GM12865 (cell line): ENCODE data around the gene PIAS3.

ENCODE experiments used
- DNase-seq: peaks from one replicate; pipeline ENCODE4 v3.0.0; 2010; ENCODE audit warnings: low read depth
- H3K4me3 ChIP-seq: 2 replicates; pipeline ENCODE4 v1.5.1; 2011; ENCODE audit warnings: mild to moderate bottlenecking, low read depth, low read length, control low read depth
- TF ChIP-seq, protein P1 (sequence below): IDR thresholded peaks from 2 replicates; pipeline ENCODE4 v1.5.1; 2011; ENCODE audit warnings: low read length, control low read depth, low read depth, inconsistent platforms; ENCODE audit not compliant: insufficient read depth; ENCODE audit errors: missing control alignments

PIAS3 gene

DNA sequence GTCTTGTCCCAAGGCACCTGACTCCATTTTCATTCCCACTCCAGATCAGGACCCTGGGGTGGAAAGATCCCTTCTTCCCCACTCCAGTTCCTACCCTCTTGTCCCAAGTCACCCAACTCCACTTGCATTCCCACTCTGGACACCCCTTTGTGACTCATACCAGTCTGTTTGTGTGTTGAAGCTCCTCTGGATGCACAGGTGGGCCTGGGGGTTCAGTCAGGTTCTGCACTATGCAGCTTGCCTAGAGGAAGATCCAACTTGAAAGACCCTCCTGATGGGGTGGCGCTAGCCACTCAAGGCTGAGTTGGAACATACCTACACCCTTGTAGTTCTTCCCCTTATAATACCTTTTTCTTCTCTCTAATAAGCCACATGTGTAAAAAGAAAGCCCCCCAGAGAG, 36.6 kb upstream of the PIAS3 start:
- DNase-seq = no peak
- TF ChIP-seq, protein P1, sequence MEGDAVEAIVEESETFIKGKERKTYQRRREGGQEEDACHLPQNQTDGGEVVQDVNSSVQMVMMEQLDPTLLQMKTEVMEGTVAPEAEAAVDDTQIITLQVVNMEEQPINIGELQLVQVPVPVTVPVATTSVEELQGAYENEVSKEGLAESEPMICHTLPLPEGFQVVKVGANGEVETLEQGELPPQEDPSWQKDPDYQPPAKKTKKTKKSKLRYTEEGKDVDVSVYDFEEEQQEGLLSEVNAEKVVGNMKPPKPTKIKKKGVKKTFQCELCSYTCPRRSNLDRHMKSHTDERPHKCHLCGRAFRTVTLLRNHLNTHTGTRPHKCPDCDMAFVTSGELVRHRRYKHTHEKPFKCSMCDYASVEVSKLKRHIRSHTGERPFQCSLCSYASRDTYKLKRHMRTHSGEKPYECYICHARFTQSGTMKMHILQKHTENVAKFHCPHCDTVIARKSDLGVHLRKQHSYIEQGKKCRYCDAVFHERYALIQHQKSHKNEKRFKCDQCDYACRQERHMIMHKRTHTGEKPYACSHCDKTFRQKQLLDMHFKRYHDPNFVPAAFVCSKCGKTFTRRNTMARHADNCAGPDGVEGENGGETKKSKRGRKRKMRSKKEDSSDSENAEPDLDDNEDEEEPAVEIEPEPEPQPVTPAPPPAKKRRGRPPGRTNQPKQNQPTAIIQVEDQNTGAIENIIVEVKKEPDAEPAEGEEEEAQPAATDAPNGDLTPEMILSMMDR = no peak
- no peak overlapping the region for H3K4me3 ChIP-seq

DNA sequence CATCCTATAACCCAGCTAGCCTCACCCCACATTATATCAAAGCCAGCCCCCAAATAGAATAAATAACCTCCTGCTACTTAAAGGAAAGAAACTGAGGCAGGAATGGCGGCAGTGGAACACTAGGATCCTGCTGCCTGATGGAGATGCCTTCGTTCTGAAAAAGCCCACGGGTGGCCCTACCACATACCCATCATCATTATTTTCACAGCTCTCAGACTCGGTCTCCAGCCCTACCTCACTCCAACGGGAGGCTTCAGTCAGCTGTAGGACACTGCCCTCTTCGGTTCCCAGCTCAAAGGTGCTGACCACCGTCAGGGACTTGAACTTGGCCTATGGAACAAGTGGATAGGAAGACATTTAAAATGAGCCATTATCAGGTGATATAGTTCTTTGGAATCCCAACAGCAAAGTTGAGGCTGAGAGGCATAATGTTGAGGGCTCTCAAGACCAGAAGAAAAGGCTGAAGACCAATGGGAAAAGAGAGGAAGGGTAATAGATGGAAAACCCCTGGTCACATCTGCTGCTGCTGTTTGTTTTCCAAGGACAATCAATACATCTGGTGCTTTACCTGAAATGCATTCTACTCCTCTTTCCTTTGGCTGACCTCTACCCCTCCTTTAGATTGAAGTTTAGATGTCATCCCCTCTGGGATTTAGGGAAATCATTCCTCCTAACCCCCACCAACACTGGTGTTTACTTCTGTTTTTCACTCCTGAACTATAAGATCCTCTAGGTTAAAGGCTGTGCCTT, 34.6 kb upstream of the PIAS3 start:
- no peak overlapping the region for H3K4me3 ChIP-seq
- TF ChIP-seq, protein P1 = no peak
- no peak for DNase-seq

DNA sequence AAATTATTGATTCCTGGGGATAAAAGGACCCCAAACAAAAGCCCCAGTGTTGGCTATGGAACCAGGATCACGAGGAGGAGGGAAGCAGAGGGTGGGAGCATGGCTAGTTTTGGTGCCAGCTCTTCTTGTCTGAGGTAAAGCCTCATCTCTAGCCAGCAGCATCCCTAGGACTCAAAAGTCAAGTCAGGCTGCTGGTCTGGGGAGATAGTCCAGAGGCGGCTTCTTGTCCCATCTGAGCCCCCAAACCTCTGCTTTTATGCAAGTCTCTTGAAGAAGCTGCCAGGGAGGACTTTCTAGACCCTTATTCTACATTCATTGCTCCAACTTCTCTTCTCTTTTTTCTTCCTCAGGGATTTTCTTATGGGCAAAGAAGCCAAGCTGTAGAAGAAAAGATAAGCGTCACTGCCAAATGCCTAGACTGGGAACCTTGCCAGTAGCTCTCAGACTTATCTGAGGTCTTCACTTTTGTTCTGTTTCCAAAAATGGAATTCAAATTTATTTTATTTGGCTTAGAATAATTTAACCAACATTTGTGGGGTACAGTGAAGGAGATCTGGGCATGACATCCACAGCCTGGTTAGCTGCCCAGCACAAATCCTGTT, 33.7 kb upstream of the PIAS3 start:
- TF ChIP-seq, protein P1 = no peak
- H3K4me3 ChIP-seq = no peak overlapping the region
- no peak for DNase-seq

DNA sequence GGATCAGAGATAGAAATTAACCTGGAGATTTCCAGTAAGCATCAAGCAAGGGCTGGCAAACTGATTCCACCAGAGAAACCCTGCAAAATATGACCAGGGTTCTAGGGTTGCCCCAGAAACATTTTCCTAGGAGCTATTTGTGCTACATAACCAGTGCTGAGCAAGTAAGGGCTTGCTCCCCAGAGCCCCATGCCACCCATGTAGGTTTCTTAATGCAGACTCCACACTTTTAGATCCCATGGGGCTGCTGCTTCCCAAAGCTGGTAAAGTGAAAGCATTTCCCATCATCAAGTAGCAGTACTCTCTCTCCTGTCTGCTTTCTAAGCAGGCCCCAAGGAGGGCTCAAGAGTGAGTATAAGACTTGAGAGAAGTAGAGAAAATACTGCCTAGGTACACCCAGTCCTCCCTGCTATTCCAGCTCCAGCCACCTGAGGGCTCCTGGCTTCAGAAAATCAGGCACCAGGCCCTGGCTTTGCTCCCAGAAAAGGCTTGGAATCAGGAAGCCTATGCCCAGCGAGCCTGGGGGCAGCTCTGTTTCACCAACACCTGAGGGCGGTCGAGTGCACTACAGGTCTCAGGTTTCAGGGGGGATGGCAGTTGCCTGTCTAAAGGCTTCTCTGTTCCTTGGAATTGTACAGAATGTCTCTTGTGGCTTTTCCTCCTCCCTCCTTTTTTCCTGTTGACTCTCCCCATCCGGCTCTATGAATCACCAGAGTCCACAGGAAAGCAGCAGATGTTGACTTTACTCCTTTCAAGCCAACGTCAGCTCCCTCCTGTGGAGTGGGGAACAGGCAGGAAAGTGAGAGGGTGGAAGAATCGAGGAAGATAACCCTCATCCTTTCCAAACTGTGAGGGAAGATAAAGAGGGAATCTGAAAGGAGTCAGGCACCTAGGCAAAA, 33.0 kb upstream of the PIAS3 start:
- no peak overlapping the region for H3K4me3 ChIP-seq

DNA sequence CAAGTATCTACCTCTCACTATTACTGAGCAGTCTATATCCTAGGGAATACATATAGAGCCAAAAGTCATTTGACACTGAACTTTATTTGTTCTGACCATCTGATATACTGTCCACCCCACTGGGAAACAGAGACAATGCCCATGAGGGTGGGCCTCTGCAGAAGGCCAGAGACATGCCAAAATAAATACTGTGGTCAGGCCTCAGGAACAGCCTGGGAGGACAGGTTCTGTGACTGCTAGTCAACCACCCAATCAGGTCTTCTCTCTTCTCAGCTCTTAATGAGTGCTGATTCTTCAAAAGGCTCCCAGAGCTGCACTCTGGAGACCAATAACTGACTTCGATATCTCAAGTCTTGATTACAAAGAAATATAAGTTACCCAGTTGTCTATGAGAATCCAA, 32.3 kb upstream of the PIAS3 start:
- TF ChIP-seq, protein P1 = no peak
- DNase-seq = no peak
- H3K4me3 ChIP-seq = no peak overlapping the region

More for the DNA sequence above, 33.0 kb upstream of the PIAS3 start:
- peak; percentile 58 for DNase-seq
- TF ChIP-seq, protein P1 = peak; percentile 87

DNA sequence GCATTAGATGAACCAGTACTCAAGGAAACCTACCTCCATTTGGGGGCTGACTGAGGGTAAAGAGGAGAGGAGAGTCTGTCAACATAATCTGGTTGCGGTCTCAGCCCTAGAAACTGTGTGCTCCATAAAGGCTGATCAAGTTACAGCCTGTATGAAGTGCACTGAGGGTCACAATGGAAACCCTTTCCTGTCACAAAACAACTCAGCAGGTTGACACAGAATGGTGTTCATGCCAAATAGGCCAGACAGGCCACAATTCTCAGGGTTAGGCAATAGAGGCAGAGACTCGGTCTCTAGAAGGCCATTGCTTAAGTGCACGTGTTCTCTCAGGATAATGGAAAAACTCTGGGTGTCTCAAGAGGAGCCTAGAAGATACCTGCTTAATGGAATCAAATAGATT, 30.8 kb upstream of the PIAS3 start:
- TF ChIP-seq, protein P1 = no peak
- no peak overlapping the region for H3K4me3 ChIP-seq
- DNase-seq = no peak
